Hepatocyte (in vitro differentiated cells): ENCODE data around the gene CPSF6. TPM values are rescaled to one million over a fixed set of nuclear protein-coding genes. Genes with fewer than 3 reads are reported as not detected.
"Not testable (repeated sequence)": the region's sequence is repeated elsewhere in the genome, so short reads cannot be mapped to it uniquely, and the experiment has no call there.

Experiments used
- DNase-seq: peaks from one replicate; pipeline ENCODE4 v3.0.0-alpha.2; 2016; ENCODE audit warnings: low spot score
- H2AFZ ChIP-seq: fragments of 200-600 bp; sonication (generic); 2 replicates; pipeline ENCODE4 v1.6.0; 2016; ENCODE audit warnings: antibody characterized with exemption, mild to moderate bottlenecking
- H3K27ac ChIP-seq: fragments of 200-600 bp; sonication (generic); 2 replicates; pipeline ENCODE4 v1.5.1; 2016; ENCODE audit warnings: mild to moderate bottlenecking
- H3K27me3 ChIP-seq: fragments of 200-600 bp; sonication (generic); 2 replicates; pipeline ENCODE4 v1.6.1; 2016
- H3K36me3 ChIP-seq: fragments of 200-600 bp; sonication (generic); replicated peaks from 2 replicates; pipeline ENCODE4 v1.5.1; 2016; ENCODE audit warnings: low read depth; ENCODE audit not compliant: insufficient read depth
- H3K4me1 ChIP-seq: fragments of 200-600 bp; sonication (generic); 2 replicates; pipeline ENCODE4 v1.5.1; 2016; ENCODE audit warnings: mild to moderate bottlenecking, moderate library complexity; ENCODE audit not compliant: insufficient read depth
- H3K4me2 ChIP-seq: fragments of 200-600 bp; sonication (generic); 2 replicates; pipeline ENCODE4 v1.6.0; 2016
- H3K4me3 ChIP-seq: fragments of 200-600 bp; sonication (generic); 2 replicates; pipeline ENCODE4 v1.5.1; 2016; ENCODE audit warnings: mild to moderate bottlenecking
- H3K79me2 ChIP-seq: fragments of 200-600 bp; sonication (generic); 2 replicates; pipeline ENCODE4 v1.6.0; 2017; ENCODE audit warnings: mild to moderate bottlenecking
- H3K9me2 ChIP-seq: fragments of 200-600 bp; sonication (generic); replicated peaks from 2 replicates; pipeline ENCODE4 v1.6.0; 2017; ENCODE audit warnings: mild to moderate bottlenecking; ENCODE audit not compliant: insufficient read depth
- H3K9me3 ChIP-seq: fragments of 200-600 bp; sonication (generic); 2 replicates; pipeline ENCODE4 v1.5.1; 2016; ENCODE audit warnings: low read depth, mild to moderate bottlenecking
- H4K20me1 ChIP-seq: fragments of 200-600 bp; sonication (generic); 2 replicates; pipeline ENCODE4 v1.6.0; 2016; ENCODE audit warnings: mild to moderate bottlenecking; ENCODE audit not compliant: insufficient read depth, poor library complexity, severe bottlenecking
- CTCF ChIP-seq: fragments of 200-600 bp; sonication (generic); IDR thresholded peaks from 2 replicates; pipeline ENCODE4 v1.5.1; 2016; ENCODE audit warnings: antibody characterized with exemption, mild to moderate bottlenecking; ENCODE audit not compliant: poor library complexity
- EZH2 ChIP-seq: fragments of 200-600 bp; sonication (generic); IDR thresholded peaks from 2 replicates; pipeline ENCODE4 v1.6.1; 2016; ENCODE audit warnings: antibody characterized with exemption, mild to moderate bottlenecking, borderline replicate concordance
- EZH2phosphoT487 ChIP-seq: fragments of 200-600 bp; sonication (generic); IDR thresholded peaks from one replicate; pipeline ENCODE4 v1.6.1; 2018; ENCODE audit warnings: antibody characterized with exemption, mild to moderate bottlenecking, low read depth, moderate library complexity; ENCODE audit not compliant: unreplicated experiment, severe bottlenecking
- WGBS: methylation state at CpG from one replicate; pipeline ENCODE4 v1.1.6; 2016; ENCODE audit warnings: low lambda C conversion rate; ENCODE audit errors: missing lambda C conversion rate; 5-methylcytosine and 5-hydroxymethylcytosine counted together
- polyA plus RNA-seq: library from polyadenylated mRNA; unstranded; fragments of >200 nt; fragmentation: Nextera tagmentation; extraction: Ambion mirVana; gene quantifications from 2 replicates; pipeline ENCODE4 v1.2.1, GENCODE V29; 2016
- total RNA-seq: library from RNA; depleted of rRNA; stranded (reverse); fragments of >200 nt; gene quantifications from 2 replicates; pipeline ENCODE4 v1.2.3, GENCODE V29; 2014

Gene CPSF6
- total and polyA plus RNA-seq, 2 experiments from 2014 or later = 40.1 to 44.5 TPM

DNA sequence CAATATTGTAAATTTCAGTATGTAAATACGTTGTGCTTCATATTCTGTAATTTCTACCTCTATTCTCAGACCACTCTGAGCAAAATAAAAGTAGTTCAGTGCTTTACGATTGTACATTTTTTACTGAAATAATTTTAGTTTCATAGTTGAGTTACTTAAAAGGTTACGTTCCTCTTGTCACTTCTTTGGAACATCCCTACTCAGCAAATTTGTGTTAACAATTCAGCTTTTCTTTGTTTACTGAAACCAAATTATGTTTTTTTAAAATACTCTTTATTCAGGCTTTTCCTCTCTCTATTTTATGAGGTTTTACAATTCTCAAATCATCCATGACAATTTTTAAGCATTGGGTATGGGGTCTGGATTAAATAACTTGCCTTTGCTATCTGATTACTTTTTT lies 25.8 kb downstream of the CPSF6 start:
- Histone ChIP-seq H3K9me3 (no peaks in the 10 kb centered on the region), H3K4me1 (no peaks in the 10 kb centered on the region), H3K79me2 (peaks cover 12% of the 10 kb centered on the region), H4K20me1 (no peaks in the 10 kb centered on the region), H3K27me3 (no peaks in the 10 kb centered on the region), H3K4me2 (no peak overlapping the region), H3K9me2 (no peaks in the 10 kb centered on the region), H2AFZ (no peak overlapping the region), H3K4me3 (no peak overlapping the region), H3K36me3 (peaks cover 4% of the 10 kb centered on the region), H3K27ac (no peak overlapping the region)
- TF ChIP-seq EZH2phosphoT487 = no peak
- no peak for TF ChIP-seq EZH2
- no peak for TF ChIP-seq CTCF
- no peak for DNase-seq
- WGBS = 97% methylated on average over 3 of the region's 3 CpGs

DNA sequence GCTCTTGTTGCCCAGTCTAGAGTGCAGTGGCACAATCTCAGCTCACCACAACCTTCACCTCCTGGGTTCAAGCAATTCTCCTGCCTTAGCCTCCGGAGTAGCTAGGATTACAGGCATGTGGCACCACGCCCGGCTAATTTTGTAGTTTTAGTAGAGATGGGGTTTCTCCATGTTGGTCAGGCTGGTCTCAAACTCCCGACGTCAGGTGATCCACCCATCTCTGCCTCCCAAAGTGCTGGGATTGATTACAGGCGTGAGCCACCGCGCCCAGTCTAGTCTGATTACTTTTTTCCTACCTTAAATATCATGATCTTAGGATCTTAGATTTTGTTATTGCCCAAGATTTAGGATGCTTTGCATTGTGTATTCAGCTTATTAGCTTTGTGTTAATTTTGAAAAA lies 26.3 kb downstream of the CPSF6 start:
- 92% methylated on average over 8 of the region's 8 CpGs for WGBS
- H3K27me3 ChIP-seq, H3K36me3 ChIP-seq, H3K27ac ChIP-seq, DNase-seq, H3K4me3 ChIP-seq, H3K4me2 ChIP-seq, H3K9me2 ChIP-seq, H4K20me1 ChIP-seq, H2AFZ ChIP-seq, H3K4me1 ChIP-seq, H3K9me3 ChIP-seq: not testable (repeated sequence)
- peaks cover 10% of the 10 kb centered on the region for H3K79me2 ChIP-seq

DNA sequence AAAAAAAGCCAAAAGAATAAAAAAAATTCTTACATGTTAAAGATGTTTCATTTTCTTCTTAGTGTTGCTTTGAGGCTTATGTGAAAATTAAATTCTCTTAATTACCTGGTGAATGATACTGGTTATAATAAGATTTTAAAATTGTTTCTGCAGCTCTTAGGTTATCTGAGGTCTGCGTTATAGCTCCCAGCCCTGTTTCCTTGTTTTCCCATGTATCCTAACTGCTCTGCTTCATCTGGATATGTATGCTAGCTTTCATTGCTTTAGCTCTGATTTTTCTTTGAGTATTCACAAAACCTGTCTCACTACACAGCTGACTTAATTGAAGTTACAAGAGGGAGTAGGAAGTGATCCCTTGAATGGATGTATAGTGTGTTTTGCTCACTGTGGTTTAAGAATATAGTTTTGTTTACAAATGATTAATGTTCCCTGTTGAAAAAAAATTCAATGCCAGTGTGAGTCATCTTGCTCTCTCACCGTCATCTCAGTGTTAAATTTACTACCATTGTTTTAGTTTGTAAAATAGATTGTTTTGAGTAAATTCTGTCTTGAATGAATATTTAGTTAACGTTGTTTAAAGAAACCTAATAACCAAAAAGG lies 26.8 kb downstream of the CPSF6 start:
- H3K36me3 ChIP-seq = no peaks in the 10 kb centered on the region
- H2AFZ ChIP-seq = no peak overlapping the region
- no peak overlapping the region for H3K4me3 ChIP-seq
- no peaks in the 10 kb centered on the region for H3K4me1 ChIP-seq
- H3K27me3 ChIP-seq = no peaks in the 10 kb centered on the region
- H3K9me2 ChIP-seq = no peaks in the 10 kb centered on the region
- DNase-seq = no peak
- 79% methylated on average over 3 of the region's 3 CpGs for WGBS
- H4K20me1 ChIP-seq = no peaks in the 10 kb centered on the region
- no peak overlapping the region for H3K4me2 ChIP-seq
- no peak for TF ChIP-seq EZH2
- no peak for TF ChIP-seq CTCF
- no peak for TF ChIP-seq EZH2phosphoT487
- H3K27ac ChIP-seq = no peak overlapping the region
- peaks cover 6% of the 10 kb centered on the region for H3K79me2 ChIP-seq
- no peaks in the 10 kb centered on the region for H3K9me3 ChIP-seq

DNA sequence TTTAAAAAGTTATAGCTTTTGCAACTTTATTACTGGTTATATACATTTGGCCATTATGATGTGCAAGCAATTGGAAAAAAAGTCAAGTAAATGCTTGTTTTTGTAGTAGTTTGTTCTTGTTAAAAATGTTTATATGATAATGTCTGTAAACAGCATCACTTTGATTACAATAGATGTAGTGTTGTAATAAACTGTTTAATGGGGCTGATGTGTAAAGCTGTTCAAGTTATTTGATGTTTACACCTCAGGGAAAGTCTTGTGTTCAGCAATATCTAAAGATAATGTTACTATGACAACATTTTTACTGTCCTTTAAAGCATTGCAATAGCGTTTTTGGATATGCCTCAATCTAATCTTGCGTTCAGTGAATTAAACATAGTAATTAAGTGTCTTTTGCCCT lies 30.4 kb downstream of the CPSF6 start:
- no peak overlapping the region for H3K4me2 ChIP-seq
- H3K9me2 ChIP-seq = no peaks in the 10 kb centered on the region
- H3K79me2 ChIP-seq = no peaks in the 10 kb centered on the region
- no peaks in the 10 kb centered on the region for H3K4me1 ChIP-seq
- no peaks in the 10 kb centered on the region for H4K20me1 ChIP-seq
- H3K27me3 ChIP-seq = no peaks in the 10 kb centered on the region
- no peak overlapping the region for H3K27ac ChIP-seq
- no peaks in the 10 kb centered on the region for H3K36me3 ChIP-seq
- no peak overlapping the region for H2AFZ ChIP-seq
- no peak for DNase-seq
- TF ChIP-seq EZH2 (no peak), CTCF (no peak), EZH2phosphoT487 (no peak)
- H3K9me3 ChIP-seq = no peaks in the 10 kb centered on the region
- WGBS = 73% methylated on average over 2 of the region's 2 CpGs
- no peak overlapping the region for H3K4me3 ChIP-seq
